SH-SY5Y (cell line): ENCODE data around the gene BCL11A.

ENCODE experiments used
- GATA2 ChIP-seq: IDR thresholded peaks from 2 replicates; pipeline ENCODE4 v1.6.1; 2011; ENCODE audit warnings: mild to moderate bottlenecking, low read depth, low read length
- GATA3 ChIP-seq: IDR thresholded peaks from 2 replicates; pipeline ENCODE4 v1.6.1; 2011; ENCODE audit warnings: low read depth, mild to moderate bottlenecking, low read length, moderate library complexity

DNA sequence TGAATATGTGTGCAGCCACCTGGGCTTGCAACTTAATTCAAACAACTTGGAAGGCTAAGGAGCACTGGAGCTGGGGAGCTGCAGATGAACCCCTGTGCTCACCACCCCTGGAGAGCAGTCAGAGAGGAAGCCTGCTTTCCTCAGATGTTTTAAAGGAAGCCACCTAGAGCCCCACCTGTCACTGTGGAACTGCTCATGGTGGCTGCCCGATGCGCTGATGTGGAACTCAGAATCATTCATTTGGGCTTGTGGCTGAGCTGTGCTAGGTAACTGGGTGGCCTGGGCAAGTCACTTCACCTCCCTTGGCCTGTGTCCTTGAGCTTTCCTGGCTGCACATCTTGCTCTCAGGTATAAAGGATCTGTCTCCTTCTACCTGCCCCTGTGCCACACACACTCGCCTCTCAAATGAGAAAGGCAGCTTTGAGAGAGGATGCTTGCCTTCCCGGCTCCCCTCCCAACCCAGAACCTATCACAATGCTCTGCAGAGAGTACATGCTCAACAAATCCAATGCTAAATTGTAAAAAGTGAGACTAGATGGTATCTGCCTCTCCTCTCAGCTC lies 41.3 kb downstream of the BCL11A start:
- TF ChIP-seq GATA3 (no peak), GATA2 (no peak)
